ENCODE results near the gene ZNF385A.
A peak's percentile ranks its signal among the peaks of the same experiment; 100 is the strongest.

ZNF385A gene

GRCh38 chr12:54415221-54415929 lies 30.8 kb upstream of the ZNF385A start:
- no peak for TF ChIP-seq CTCF (IDR thresholded peaks at IDR 0.05; ENCODE audit: low read depth, low read length)
- peak overlapping the region in 1 of 2 donors; percentile 91 for H3K4me3 ChIP-seq (replicated peaks in 1 of 2; ENCODE audit: low read depth in 2 of 2, low read length in 2 of 2)
- no peak for DNase-seq (ENCODE audit: low read depth in 2 of 2)

- no peak for TF ChIP-seq CTCF (IDR thresholded peaks at IDR 0.05; ENCODE audit: low read depth, low read length)
- peak overlapping the region in 1 of 2 donors; percentile 16 for H3K4me3 ChIP-seq (replicated peaks in 1 of 2; ENCODE audit: low read depth in 2 of 2, low read length in 2 of 2)
Measured at GRCh38 chr12:54413284-54414190, 29.0 kb upstream of the ZNF385A start.

GRCh38 chr12:54412786-54413185 lies 28.3 kb upstream of the ZNF385A start:
- no peak overlapping the region for H3K4me3 ChIP-seq (replicated peaks in 1 of 2; ENCODE audit: low read depth in 2 of 2, low read length in 2 of 2)
- no peak for DNase-seq (ENCODE audit: low read depth in 2 of 2)
- TF ChIP-seq CTCF (IDR thresholded peaks at IDR 0.05; ENCODE audit: low read depth, low read length): no peak

More at GRCh38 chr12:54413284-54414190, 29.0 kb upstream of the ZNF385A start:
- DNase-seq (ENCODE audit: low read depth in 2 of 2): peak in 1 of 2 donors; percentile 53

- DNase-seq (ENCODE audit: low read depth in 2 of 2): no peak
- H3K4me3 ChIP-seq (replicated peaks in 1 of 2; ENCODE audit: low read depth in 2 of 2, low read length in 2 of 2): peak overlapping the region in 1 of 2 donors; percentile 5
- no peak for TF ChIP-seq CTCF (IDR thresholded peaks at IDR 0.05; ENCODE audit: low read depth, low read length)
Measured at GRCh38 chr12:54412348-54412747, 27.8 kb upstream of the ZNF385A start.

GRCh38 chr12:54411391-54412241 lies 27.1 kb upstream of the ZNF385A start:
- no peak for TF ChIP-seq CTCF (IDR thresholded peaks at IDR 0.05; ENCODE audit: low read depth, low read length)
- peak; percentile 88 to 98 for DNase-seq (ENCODE audit: low read depth in 2 of 2)
- H3K4me3 ChIP-seq (replicated peaks in 1 of 2; ENCODE audit: low read depth in 2 of 2, low read length in 2 of 2): no peak overlapping the region

- no peak for TF ChIP-seq CTCF (IDR thresholded peaks at IDR 0.05; ENCODE audit: low read depth, low read length)
- DNase-seq (ENCODE audit: low read depth in 2 of 2): no peak
- H3K4me3 ChIP-seq (replicated peaks in 1 of 2; ENCODE audit: low read depth in 2 of 2, low read length in 2 of 2): no peak overlapping the region
Measured at GRCh38 chr12:54409267-54409666, 24.7 kb upstream of the ZNF385A start.

All from cardiac fibroblast (primary cell).